SK-N-SH (cell line): Measurements from ENCODE around the gene GSK3B. TPM values are rescaled to one million over a fixed set of nuclear protein-coding genes. Genes with fewer than 3 reads are reported as not detected.

ENCODE experiments used
- CTCF ChIA-PET: fragments of 300-600, 350-600 bp; formaldehyde crosslinking; extraction: SDS; loops from one replicate; lab custom pipeline; 2021; lab: Yijun Ruan, JAX
- POLR2A ChIA-PET: fragments of 350-600 bp; sonication (Branson Sonifier 250); formaldehyde crosslinking; extraction: SDS; loops from one replicate; lab custom pipeline; 2020; ENCODE audit warnings: antibody characterized with exemption, inconsistent platforms; lab: Yijun Ruan, JAX
- DNase-seq: peaks from one replicate; pipeline ENCODE4 v3.0.0; 2012
- H2AFZ ChIP-seq: fragments of 200-600 bp; sonication (generic); 2 replicates; pipeline ENCODE4 v1.8.1; 2016; ENCODE audit warnings: antibody characterized with exemption, mild to moderate bottlenecking, low read depth
- H3F3A ChIP-seq: fragments of 200-600 bp; sonication (generic); replicated peaks from 2 replicates; pipeline ENCODE3; 2016; ENCODE audit warnings: antibody characterized with exemption, mild to moderate bottlenecking; ENCODE audit not compliant: insufficient read depth
- H3K27ac ChIP-seq, 2 experiments: fragments of 200-500 bp in 1 of 2; fragments of 200-600 bp in 1 of 2; sonication (Bioruptor generic) in 1 of 2; sonication (generic), shearing (Covaris generic) in 1 of 2; 2 replicates each; pipeline versions ENCODE4 v1.5.1 to v1.6.1; 2014 to 2016; ENCODE audit warnings: low read depth in 2 of 2, inconsistent platforms in 1 of 2, low read length in 1 of 2, mild to moderate bottlenecking in 1 of 2, mixed read lengths in 1 of 2
- H3K27me3 ChIP-seq: fragments of 200-600 bp; sonication (generic), shearing (Covaris generic); 2 replicates; pipeline ENCODE4 v1.6.1; 2016; ENCODE audit warnings: mixed run types; ENCODE audit not compliant: insufficient read depth
- H3K36me3 ChIP-seq, 2 experiments: fragments of 200-500 bp in 1 of 2; fragments of 200-600 bp in 1 of 2; sonication (Bioruptor generic) in 1 of 2; sonication (generic) in 1 of 2; replicated peaks in 1 of 2; 2 replicates each; pipeline versions ENCODE3 to v1.5.1; 2014 to 2016; ENCODE audit warnings: low read length in 1 of 2, mild to moderate bottlenecking in 1 of 2; ENCODE audit not compliant: insufficient read depth in 2 of 2, control insufficient read depth in 1 of 2
- H3K4me1 ChIP-seq, 2 experiments: fragments of 200-500 bp in 1 of 2; fragments of 200-600 bp in 1 of 2; sonication (Bioruptor generic) in 1 of 2; sonication (generic), shearing (Covaris generic) in 1 of 2; 2 replicates each; pipeline versions ENCODE4 v1.5.1 to v1.6.1; 2014 to 2016; ENCODE audit warnings: low read depth in 1 of 2, low read length in 1 of 2, mixed run types in 1 of 2; ENCODE audit not compliant: insufficient read depth in 2 of 2, control insufficient read depth in 1 of 2
- H3K4me2 ChIP-seq: fragments of 200-600 bp; sonication (generic), shearing (Covaris generic); 2 replicates; pipeline ENCODE4 v1.6.1; 2017; ENCODE audit warnings: mixed run types
- H3K4me3 ChIP-seq, 2 experiments: fragments of 200-500 bp in 1 of 2; fragments of 200-600 bp in 1 of 2; sonication (Bioruptor generic) in 1 of 2; sonication (generic), shearing (Covaris generic) in 1 of 2; 2 replicates each; pipeline versions ENCODE4 v1.5.1 to v1.8.1; 2014 to 2016; ENCODE audit warnings: low read depth in 2 of 2, inconsistent platforms in 1 of 2, low read length in 1 of 2, mild to moderate bottlenecking in 1 of 2, mixed read lengths in 1 of 2, moderate library complexity in 1 of 2
- H3K79me2 ChIP-seq: fragments of 200-600 bp; sonication (generic); 2 replicates; pipeline ENCODE4 v1.8.1; 2017; ENCODE audit warnings: mild to moderate bottlenecking; ENCODE audit not compliant: insufficient read depth
- H3K9ac ChIP-seq: fragments of 200-600 bp; sonication (generic); 2 replicates; pipeline ENCODE4 v1.6.1; 2017; ENCODE audit warnings: mixed run types
- H3K9me2 ChIP-seq: fragments of 200-600 bp; sonication (generic); 2 replicates; pipeline ENCODE4 v1.6.1; 2017; ENCODE audit warnings: mixed run types
- H3K9me3 ChIP-seq: fragments of 200-600 bp; sonication (generic); 2 replicates; pipeline ENCODE4 v1.6.1; 2017; ENCODE audit warnings: mixed run types, mild to moderate bottlenecking, moderate library complexity
- H4K20me1 ChIP-seq: fragments of 200-600 bp; sonication (generic); 2 replicates; pipeline ENCODE4 v1.6.1; 2017; ENCODE audit warnings: mild to moderate bottlenecking, mixed run types; ENCODE audit not compliant: insufficient read depth
- EZH2phosphoT487 ChIP-seq: fragments of 200-600 bp; sonication (generic); IDR thresholded peaks from 2 replicates; pipeline ENCODE4 v1.6.1; 2017; ENCODE audit warnings: low read depth, mixed run types, mild to moderate bottlenecking, antibody characterized with exemption, moderate library complexity, borderline replicate concordance
- FOXJ3 ChIP-seq: sonication (generic); formaldehyde crosslinking; IDR thresholded peaks from 2 replicates; pipeline ENCODE4 v1.5.1; 2020; ENCODE audit warnings: mild to moderate bottlenecking, missing genetic modification reagents
- MAX ChIP-seq: IDR thresholded peaks from 2 replicates; pipeline ENCODE4 v1.4.0; 2012; ENCODE audit warnings: low read depth
- MEF2A ChIP-seq: IDR thresholded peaks from 2 replicates; pipeline ENCODE4 v1.4.0; 2012; ENCODE audit warnings: low read depth, borderline replicate concordance
- NRF1 ChIP-seq: IDR thresholded peaks from 2 replicates; pipeline ENCODE4 v1.6.1; 2012; ENCODE audit warnings: low read depth, mild to moderate bottlenecking, low read length
- RAD21 ChIP-seq: IDR thresholded peaks from 2 replicates; pipeline ENCODE4 v1.6.1; 2012; ENCODE audit warnings: mild to moderate bottlenecking, low read length
- TAF1 ChIP-seq: IDR thresholded peaks from 2 replicates; pipeline ENCODE4 v1.6.1; 2012; ENCODE audit warnings: low read depth, mild to moderate bottlenecking, low read length, moderate library complexity, borderline replicate concordance
- TEAD4 ChIP-seq: IDR thresholded peaks from 2 replicates; pipeline ENCODE4 v1.4.0; 2012; ENCODE audit warnings: mild to moderate bottlenecking, borderline replicate concordance; ENCODE audit not compliant: insufficient read depth
- ZBTB33 ChIP-seq: IDR thresholded peaks from 2 replicates; pipeline ENCODE4 v1.4.0; 2012; ENCODE audit warnings: low read depth, borderline replicate concordance
- WGBS: methylation state at CpG from one replicate; pipeline ENCODE4 v1.1.6; 2017; ENCODE audit warnings: low lambda C conversion rate; 5-methylcytosine and 5-hydroxymethylcytosine counted together
- polyA plus RNA-seq, 3 experiments: library from polyadenylated mRNA; depleted of rRNA; stranded (reverse); fragments of >200 nt; gene quantifications; 2 replicates each; pipeline ENCODE4 v1.2.3, GENCODE V29; 2012
- TF ChIP-seq, protein P1 (sequence below): IDR thresholded peaks from 2 replicates; pipeline ENCODE4 v1.4.0; 2012; ENCODE audit warnings: low read depth, borderline replicate concordance

Gene GSK3B
- polyA plus RNA-seq, 1 of the 3 experiments (the other 2 are of a cell fraction) = 15.9 TPM

GRCh38 chr3:119864476-119864875, 229.8 kb downstream of the GSK3B start:
- H3K9me2 ChIP-seq = no peaks in the 10 kb centered on the region
- H3K4me2 ChIP-seq = no peak overlapping the region
- no peak for TF ChIP-seq FOXJ3
- no peak for TF ChIP-seq MAX
- TF ChIP-seq MEF2A = no peak
- no peak for TF ChIP-seq TAF1
- H3K27ac ChIP-seq = no peak overlapping the region
- H4K20me1 ChIP-seq = no peaks in the 10 kb centered on the region
- no peaks in the 10 kb centered on the region for H3K27me3 ChIP-seq
- H3F3A ChIP-seq = peaks cover 3% of the 10 kb centered on the region
- 98% methylated on average over 7 of the region's 7 CpGs for WGBS
- H2AFZ ChIP-seq = no peak overlapping the region
- no peak for DNase-seq
- H3K79me2 ChIP-seq = peaks cover 6% of the 10 kb centered on the region; the same call in 1 of the 2 replicates
- no peaks in the 10 kb centered on the region for H3K4me1 ChIP-seq
- no peak overlapping the region for H3K9ac ChIP-seq
- peaks cover 38 to 60% of the 10 kb centered on the region in 2 experiments for H3K36me3 ChIP-seq
- ChIA-PET CTCF (interaction anchor here (1.8 kb wide), 1 partner anchor 27 kb away, joined by 5 read pairs; no protein-coding TSS in a partner anchor), POLR2A (no interaction called here)
- no peaks in the 10 kb centered on the region for H3K9me3 ChIP-seq
- H3K4me3 ChIP-seq = no peak overlapping the region

GRCh38 chr3:119862616-119863015, 231.6 kb downstream of the GSK3B start:
- Histone ChIP-seq H3K27ac (no peak overlapping the region), H3K4me2 (no peak overlapping the region), H4K20me1 (no peaks in the 10 kb centered on the region), H3K4me3 (no peak overlapping the region), H3K9ac (no peak overlapping the region), H3K4me1 (no peaks in the 10 kb centered on the region), H3K9me3 (no peaks in the 10 kb centered on the region; the same call in 1 of the 2 replicates), H3K36me3 (peaks cover 45 to 70% of the 10 kb centered on the region in 2 experiments), H3K9me2 (no peaks in the 10 kb centered on the region), H3K79me2 (peaks cover 6% of the 10 kb centered on the region; the same call in 1 of the 2 replicates)
- WGBS = 100% methylated on average over 2 of the region's 2 CpGs
- POLR2A ChIA-PET = no interaction called here
- no peak for DNase-seq
- no peak for TF ChIP-seq ZBTB33
- no peak for TF ChIP-seq NRF1
- TF ChIP-seq EZH2phosphoT487 = no peak
- TF ChIP-seq TEAD4 = no peak
- TF ChIP-seq, protein P1, sequence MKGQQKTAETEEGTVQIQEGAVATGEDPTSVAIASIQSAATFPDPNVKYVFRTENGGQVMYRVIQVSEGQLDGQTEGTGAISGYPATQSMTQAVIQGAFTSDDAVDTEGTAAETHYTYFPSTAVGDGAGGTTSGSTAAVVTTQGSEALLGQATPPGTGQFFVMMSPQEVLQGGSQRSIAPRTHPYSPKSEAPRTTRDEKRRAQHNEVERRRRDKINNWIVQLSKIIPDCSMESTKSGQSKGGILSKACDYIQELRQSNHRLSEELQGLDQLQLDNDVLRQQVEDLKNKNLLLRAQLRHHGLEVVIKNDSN = no peak
- no peak for TF ChIP-seq RAD21
- TF ChIP-seq, all 33 proteins: peak for 0
- Histone ChIP-seq H2AFZ (no peak overlapping the region), H3F3A (peaks cover 3% of the 10 kb centered on the region), H3K27me3 (no peaks in the 10 kb centered on the region)
- CTCF ChIA-PET = interaction anchor here (1.0 to 1.8 kb wide), 2 partner anchors 14 to 29 kb away, joined by 3 to 5 read pairs; no protein-coding TSS in a partner anchor
